HG03045 (cell line): ENCODE results near the gene SLC5A11.
"Not testable (repeated sequence)": the region's sequence is repeated elsewhere in the genome, so short reads cannot be mapped to it uniquely, and the experiment has no call there.

ENCODE experiments used
- ATAC-seq: cut with Tn5 transposase; IDR thresholded peaks from one replicate; pipeline ENCODE4 v1.9.1; 2021; ENCODE audit warnings: mild to moderate bottlenecking, moderate library complexity; ENCODE audit not compliant: unreplicated experiment

The SLC5A11 gene

DNA sequence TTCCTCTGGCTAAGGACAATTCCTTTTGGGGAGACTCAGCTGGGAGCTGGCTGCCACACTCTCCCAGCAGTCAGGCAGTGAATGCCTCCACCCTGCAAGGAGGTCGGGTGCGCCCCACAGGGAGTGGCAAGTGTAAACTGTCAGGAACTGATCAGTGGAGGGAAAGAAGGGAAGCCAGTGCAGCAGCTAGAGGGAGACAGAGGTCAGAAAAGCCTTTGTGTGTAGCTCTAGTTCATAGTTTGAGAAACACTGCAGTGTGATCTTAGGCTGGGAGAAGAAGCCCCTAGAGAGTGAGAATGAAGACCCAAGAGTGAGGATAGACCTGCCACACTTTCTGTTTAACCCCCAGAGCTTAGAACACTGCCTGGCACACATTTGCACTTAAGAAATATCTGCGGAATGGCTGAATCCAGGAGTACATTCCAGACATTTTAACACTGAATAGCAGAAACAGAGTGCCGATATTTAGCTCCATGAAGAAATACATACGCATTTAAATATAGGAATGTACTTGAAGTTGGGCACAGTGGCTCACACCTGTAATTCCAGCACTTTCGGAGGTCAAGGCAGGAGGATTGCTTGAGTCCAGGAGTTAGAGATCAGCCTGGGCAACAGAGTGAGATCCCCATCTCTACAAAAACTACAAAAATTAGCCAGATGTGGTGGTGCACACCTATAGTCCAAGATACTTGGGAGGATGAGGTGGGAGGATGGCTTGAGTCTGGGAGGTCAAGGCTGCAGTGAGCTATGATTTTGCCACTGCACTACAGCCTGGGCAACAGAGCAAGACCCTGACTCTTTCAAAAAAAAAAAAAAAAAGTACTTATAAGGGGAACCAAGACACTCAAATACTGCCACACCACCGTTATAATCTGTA, 11.1 kb upstream of the SLC5A11 start:
- no peak for ATAC-seq

DNA sequence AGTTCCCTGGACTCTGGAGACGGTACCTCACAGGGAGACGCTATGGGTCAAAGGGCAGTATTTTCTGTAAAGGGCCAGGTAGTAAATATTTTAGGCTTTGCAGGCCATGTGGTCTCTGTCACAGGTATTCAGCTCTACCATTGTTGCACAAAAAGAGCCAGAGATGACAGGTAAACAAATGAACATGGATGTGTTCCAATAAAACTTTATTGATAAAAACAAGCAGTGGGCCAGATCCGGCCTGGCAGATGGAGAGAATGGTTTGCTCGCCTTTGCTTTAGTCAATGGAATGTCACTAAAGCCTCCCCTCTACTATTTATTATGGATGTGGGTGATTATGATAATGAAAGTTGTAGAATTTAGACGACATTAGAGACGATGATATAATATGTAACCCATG, 8.9 kb upstream of the SLC5A11 start:
- no peak for ATAC-seq

DNA sequence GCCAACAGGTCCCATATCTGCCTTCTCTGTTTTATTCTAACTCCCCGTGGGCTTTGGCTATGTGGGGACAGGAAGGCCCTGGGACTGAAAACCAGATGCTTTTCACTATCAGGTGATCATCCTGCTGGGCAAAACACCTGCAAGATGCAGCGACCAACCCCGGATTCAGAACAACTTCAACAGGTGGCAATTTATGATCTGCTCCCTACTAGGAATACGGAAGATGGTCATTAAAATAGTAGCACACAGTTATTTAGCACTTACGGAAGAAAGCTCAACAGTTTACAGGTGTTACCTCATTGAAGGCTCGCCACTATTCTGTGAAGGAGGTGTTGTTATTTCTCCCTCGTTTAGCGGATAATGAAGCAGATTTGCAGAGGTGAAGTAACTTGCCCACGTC, 7.8 kb upstream of the SLC5A11 start:
- no peak for ATAC-seq

DNA sequence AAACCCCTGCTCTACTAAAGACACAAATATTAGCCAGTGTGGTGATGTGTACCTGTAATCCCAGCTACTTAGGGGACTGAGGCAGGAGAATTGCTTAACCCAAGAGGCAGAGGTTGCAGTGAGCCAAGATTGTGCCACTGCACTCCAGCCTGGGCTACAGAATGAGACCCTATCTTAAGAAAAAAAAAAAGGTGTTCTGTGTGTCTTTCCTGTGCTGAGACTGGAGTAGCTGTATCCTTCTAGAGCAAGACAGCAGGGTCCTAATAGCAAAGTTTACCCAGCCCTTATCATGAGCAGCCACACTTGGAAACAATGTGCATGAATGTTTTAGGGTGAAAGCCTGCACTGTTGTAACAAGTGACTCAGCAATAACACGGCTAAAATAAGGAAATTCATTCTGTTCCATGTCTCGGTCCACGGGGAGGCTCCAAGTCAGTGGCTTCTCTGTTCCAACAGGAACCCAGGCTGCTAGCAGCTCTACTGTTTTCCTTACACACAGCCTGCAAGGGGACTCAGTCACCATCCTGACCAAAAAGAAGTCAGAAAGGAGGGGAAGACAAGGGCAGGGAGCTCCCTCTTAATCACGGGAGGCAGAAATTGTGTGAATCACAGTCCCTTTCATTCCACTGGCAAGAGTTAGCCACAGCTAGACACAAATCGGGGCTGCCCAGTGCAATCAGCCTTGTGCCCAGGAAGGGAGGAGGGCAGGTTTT, 7.1 kb upstream of the SLC5A11 start:
- ATAC-seq, result no peak

DNA sequence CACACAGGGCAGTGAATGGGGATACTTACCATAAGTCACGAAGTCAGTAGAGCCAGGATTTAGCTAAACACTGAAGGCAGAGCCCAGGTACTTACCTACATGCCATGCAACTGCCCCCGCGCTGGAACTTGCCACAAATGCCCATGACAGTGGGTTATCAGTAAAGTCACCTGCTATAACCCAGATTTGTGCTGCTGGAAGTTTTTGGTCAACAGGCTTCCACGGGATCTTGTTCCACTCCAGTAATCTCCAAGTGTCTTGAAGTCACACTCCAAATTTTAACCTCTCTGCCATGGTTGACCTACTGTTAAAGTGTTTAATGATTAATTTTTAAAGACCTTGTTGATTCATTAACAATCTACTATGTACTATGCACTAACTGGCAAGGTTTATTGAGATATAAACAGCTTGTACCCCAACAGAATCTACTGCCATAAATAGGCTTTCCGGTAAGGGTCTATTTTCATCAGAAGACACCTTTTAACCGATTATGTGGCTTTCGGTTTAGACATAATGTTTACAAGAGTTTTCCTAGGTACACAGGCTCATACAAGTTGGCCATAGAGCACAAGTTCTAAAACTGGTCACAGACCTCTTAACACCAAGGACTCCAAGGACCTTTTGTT, 6.3 kb upstream of the SLC5A11 start:
- no peak for ATAC-seq

DNA sequence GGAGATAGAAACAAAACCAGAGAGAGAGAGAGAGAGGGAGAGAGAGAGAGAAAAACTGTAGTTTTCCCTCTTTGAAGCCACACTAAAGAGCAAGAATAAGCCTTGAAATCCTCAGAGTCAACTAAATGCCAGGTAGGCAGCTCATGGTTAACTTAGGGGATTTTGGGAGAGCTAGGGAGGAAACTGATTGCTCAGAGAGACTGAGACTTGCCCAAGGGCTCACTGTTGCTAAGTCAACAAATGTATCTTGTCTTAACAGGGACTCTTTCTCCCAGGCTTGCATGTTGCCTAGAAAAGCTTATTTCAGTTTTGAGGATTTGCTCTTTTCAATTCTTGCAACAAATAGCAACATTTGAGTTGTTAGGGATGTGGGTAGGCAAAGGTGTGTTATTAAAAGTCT, 4.5 kb upstream of the SLC5A11 start:
- no peak for ATAC-seq

DNA sequence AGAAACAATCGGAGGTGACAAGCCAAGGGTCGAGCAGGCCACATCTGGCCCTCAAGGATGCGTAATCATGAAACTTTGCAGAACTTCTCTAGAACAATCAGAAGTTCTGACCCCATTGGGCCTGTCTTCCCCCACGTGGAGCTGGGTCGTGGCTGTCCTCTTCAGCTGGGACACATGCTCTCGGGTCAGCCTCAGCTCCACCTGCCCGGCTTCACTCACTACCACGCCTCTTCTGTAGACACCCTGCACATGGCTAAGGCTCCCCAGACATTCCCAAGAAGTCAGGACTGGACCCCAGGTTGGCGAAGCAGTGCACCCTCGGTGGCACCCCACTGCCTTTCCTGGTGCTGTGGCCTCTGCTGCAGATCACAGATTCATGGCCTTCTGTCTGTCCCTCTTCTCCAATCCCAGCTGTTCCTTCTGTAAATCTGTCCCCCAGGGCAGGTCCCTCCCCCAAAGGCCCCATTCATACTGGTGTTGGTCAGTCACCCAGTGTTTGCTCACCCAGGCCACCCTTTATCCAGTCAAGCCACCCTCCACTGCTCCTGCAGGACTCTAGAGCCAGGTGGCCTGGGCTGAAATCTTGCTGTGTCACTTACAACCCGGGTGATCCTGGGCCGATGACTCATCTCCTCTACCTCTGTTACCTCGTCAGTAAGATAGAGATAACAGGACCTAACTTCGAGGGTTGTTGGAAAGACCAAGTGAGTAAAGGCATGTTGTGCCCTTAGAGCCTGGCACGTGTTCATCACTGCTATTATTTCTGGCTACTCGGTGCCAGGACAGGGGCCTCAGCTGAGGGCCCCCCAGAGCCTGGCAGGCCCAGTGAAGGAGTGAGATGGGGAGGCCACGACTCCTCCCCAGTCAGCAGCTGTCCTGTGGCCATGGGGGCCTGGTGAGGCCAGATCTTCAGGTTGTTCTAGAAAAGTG, 1.4 kb upstream of the SLC5A11 start:
- no peak for ATAC-seq

DNA sequence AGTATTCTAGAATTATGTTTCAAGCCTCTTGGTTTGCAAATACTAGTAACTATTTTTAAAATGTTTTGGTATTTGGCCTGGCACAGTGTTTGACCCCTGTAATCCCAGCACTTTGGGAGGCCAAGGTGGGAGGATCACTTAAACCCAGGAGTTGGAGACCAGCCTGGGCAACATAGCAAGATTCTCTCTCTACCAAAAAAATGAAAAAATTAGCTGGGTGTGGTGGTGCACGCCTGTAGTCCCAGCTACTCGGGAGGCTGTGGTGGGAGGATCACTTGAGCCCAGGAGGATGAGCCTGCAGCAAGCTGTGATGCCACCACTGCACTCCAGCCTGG, 765 bp upstream of the SLC5A11 start:
- not testable (repeated sequence) for ATAC-seq

DNA sequence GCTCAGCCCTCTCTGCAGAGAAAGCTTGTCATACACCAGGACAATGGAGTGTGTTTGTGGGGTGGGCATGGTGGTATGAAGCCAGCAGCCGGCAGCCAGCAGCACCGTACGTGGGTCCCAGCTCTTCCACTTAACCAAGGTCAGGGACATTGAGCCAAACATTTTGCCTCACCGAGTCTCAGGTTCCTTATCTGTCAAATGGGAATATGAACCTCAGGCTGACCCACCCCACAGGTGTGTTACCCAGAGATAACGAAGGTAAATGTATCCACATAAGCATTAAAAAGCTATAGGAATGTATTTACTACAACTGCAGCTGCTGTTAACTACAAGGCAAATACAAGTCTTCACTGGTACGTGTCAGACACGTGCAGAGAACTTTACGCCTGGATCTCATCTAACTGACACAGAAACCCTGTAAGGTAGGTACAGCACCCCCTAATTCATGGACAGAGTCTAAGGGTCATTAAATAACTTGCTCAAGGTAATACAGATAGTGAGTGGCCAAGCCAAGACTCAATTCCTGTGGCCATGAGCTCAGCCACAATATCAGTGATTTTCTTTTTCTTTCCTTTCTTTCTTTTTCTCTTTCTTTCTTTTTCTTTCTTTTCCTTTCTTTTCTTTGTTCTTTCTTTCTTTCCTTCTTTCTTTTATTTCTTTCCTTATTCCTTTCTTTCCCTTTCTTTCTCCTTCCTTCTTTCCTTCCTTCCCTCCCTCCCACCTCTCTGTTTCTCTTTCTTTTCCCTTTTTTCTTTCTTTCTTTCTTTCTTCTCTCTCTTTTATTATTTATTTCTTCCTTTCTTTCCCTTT, 990 bp downstream of the SLC5A11 start:
- ATAC-seq, result no peak

DNA sequence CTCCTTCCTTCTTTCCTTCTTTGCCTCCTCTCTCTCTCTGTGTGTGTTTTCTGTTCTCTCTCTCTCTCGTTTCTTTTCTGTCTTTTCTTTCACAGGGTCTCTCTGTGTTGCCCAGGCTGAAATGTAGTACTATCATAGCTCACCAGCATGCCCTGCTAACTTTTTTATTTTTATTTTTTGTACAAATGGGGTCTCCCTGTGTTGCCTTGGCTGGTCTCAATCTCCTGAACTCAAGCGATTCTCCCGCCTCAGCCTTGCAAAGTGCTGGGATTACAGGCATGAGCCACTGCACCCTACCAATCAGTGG, 1.5 kb downstream of the SLC5A11 start:
- no peak for ATAC-seq

DNA sequence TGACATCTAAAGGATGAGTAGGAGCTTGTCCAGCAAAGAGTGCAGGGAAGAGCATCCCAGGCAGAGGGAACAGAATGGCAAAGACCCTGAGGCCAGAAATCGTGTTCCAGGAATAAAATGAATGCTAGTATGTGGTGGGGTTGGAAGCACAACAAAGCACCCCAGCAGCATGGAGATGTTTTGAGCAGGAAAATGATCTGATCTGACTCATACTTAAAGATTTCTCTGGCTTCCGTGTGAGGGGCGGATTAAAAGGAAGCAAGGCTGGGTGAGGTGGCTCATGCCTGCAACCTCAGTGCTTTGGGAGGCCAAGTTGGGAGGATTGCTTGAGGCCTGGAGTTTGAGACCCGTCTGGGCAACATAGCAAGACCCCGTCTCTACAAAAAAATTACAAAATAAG, 2.3 kb downstream of the SLC5A11 start:
- no peak for ATAC-seq

DNA sequence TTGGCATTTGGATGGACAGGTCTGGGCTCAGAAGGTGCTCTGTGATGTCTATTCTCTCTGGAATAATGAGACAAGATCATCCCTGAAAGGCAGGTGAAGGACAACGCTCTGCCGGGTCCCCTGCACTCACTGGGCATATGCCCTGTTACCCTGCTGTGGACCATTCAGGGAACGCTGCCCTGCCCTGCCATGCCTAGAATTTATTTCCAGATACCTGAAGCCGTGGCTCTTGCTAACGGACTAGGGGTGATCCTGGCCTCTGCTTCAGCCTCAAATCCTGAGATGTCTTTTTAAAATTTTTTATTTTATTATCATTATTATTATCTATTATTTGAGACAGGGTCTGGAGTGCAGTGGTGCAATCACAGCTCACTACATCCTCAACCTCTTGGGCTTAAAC, 3.9 kb downstream of the SLC5A11 start:
- ATAC-seq, result no peak

DNA sequence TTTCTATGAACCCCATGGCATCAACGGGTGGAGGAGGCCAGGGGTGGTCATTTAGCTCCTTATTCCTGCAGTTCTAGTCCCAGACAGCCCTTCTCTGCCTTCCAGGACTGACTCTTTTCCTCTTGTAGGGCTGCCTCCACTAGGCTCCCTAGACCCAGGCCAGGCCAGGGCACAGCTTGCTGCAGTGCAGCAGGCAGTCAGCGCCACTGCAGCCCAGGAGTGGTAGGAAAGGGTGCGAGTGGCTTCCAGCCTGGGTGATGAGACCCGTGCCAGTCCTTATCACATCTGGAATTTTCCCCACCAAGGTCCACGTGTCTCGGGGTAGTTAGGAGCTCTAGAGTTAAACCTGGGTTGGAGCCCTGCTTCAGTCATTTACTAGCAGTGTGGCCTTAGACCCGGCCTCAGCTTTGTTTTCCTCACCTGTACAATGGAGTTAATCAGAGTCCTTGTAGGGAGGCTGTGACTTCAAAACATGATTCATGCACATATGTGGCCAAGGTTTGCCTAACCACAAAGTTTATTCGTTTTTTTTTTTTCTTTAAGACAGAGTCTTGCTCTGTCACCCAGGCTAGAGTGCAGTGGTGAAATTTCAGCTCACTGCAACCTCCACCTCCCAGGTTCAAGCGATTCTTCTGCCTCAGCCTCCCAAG, 4.7 kb downstream of the SLC5A11 start:
- no peak for ATAC-seq

DNA sequence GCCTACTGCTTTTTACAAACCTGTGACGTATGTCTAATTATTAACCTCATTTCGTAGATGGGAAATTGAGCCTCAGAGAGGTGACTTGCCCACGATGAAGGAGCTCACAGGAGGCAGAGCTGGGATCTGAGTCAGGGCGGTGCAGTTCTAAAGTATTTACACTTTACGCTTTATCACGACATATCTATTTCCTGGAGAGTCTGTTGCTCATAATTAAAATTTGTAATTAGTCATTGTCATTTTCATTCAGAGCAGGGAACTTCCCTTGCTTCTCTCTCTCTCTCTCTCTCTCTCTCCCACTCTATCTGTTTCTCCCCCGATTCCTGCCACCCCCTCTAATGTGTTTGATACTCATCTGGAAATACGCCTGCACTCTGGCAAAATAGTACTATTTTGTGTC, 5.9 kb downstream of the SLC5A11 start:
- ATAC-seq, result no peak

DNA sequence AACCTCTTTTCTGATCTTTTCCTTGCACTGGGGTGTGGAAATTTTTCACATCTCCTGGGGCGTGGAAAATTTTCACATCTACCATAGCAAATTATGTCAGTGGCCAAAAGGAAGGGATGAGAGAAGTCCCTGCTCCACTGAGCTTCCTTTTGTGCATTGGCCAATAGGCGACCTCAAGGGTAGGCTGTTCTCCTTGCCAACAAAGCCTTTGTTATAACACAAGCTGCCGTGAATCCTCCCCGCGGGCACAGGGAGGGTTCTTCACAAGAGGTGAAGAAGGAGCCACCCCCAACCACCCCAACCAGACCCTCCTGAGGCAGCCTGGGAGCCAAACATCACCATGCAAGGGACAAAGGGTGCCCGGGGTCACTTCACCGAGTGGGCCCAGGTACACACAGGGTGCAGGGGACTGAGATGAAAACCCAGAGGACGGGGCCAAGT, 6.5 kb downstream of the SLC5A11 start:
- ATAC-seq, result no peak

DNA sequence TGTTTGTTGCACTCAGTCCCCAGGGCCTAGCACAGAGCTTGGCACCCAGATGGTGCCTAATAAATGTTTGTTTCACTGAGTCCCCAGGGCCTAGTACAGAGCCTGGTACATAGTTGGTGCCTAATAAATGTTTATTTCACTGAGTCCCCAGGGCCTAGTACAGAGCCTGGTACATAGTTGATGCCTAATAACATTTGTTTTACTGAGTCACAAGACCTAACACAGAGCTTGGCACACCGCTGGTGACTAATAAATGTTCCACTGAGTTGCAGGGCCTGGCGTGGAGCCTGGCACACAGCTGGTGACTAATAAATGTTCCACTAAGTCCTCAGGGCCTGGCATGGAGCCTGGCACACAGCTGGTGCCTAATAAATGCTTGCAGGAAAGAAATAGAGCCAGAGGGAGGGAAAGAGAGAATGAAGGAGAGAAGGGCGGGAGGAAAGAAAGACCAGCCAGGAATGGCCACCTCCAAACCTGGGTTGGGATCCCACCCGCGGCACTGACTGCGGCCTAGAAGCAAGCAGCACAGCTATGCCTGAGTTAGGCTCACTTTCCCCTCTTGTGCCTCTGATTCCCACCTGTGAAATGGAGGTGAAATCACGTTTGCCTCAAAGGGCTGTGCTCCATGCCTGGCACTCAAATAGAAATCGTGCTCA, 7.5 kb downstream of the SLC5A11 start:
- no peak for ATAC-seq

DNA sequence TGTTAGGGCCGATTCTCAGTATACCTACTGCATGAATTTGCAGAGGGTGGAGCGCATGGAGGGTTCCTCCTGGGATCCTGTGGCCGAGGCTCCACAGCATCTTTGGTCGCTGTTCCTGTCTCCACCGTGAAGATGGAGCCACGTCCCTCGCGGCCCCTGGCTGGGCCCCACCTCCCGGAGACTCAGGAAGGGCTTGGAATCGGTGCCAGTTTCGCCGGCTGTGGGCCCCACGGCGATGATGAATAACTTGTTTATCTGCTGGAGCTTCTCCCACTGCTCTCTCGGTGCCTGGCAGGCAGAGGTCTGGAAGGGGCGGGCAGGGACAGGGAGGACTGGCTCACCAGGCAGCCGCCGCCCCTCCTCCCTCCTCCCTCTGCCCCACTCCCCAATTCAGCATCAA, 8.1 kb downstream of the SLC5A11 start:
- ATAC-seq, result no peak

DNA sequence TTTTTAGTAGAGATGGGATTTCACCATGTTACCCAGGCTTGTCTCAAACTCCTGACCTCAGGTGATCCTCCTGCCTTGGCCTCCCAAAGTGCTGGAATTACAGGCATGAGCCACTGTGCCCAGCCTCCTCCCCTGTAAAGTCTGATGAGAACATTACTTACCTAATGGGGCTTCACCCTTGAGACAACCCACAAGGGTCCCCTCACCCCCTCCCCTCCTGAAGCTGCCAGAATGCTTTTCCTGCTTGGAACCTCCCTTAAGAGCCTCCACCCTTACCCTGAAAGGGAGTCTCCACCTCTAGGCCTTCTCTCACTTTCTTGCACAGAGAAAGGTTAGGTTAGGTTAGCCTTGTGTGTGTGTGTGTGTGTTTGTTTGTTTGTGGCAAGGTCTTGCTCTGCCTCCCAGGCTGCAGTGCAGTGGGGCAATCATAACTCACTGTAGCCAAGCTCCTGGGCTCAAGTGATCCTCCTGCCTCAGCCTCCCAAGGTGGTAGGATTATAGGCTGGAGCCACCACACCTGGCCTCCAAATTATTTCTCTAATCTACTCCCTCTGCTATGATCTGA, 8.9 kb downstream of the SLC5A11 start:
- ATAC-seq, result no peak

DNA sequence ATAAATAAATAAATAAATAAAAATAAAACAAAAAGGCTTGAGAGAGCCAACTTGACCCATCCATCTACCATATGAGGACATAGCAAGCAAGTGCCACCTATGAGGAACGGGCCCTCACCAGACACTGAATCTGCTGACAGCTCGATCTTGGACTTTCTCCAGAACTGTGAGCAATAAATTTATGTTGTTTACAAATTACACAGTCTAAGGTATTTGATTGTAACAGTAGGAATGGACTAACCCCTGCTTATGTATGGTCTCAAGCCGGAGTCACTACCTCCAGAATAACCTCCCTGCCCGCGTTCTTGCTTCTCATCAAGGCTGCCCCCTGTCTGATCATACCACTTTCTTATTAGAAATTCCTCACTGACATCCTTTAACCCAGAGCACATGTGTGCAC, 9.9 kb downstream of the SLC5A11 start:
- no peak for ATAC-seq
